ENCODE measurements around the gene MYL9. TPM values are rescaled to one million over a fixed set of nuclear protein-coding genes. Genes with fewer than 3 reads are reported as not detected.

The MYL9 gene
- total RNA-seq, 1 experiment from 2014 or later: 49.3 TPM

GRCh38 chr20:36532388-36532787 lies 8.9 kb upstream of the MYL9 start:
- H4K20me1 ChIP-seq (ENCODE audit: insufficient read depth): no peaks in the 10 kb centered on the region
- no peaks in the 10 kb centered on the region for H3K79me2 ChIP-seq (ENCODE audit: insufficient read depth, low read length)
- no peaks in the 10 kb centered on the region for H3K4me1 ChIP-seq (ENCODE audit: control insufficient read depth in 1 of 2, insufficient read depth in 2 of 2, low read length in 2 of 2)
- H2AFZ ChIP-seq (ENCODE audit: low read depth, low read length, poor library complexity, severe bottlenecking): no peak overlapping the region
- no peak overlapping the region for H3K27ac ChIP-seq (ENCODE audit: low read depth, low read length)
- H3K4me2 ChIP-seq (ENCODE audit: low read length): no peak overlapping the region
- no peak overlapping the region for H3K9ac ChIP-seq (ENCODE audit: low read length)
- BruUV-seq (replicated peaks): no TSS peak
- no peak overlapping the region for H3K4me3 ChIP-seq (replicated peaks in 1 of 2; ENCODE audit: low read depth in 1 of 2, low read length in 2 of 2)
- ChIA-PET POLR2A (no interaction called here), RAD21 (ENCODE audit: low non-redundant PET in 1 of 2, low total read pairs in 2 of 2, uncharacterized antibody in 2 of 2, unreplicated experiment in 2 of 2) (no interaction called here), CTCF (no interaction called here)
- intact Hi-C loops (cut with micrococcal nuclease): no loop called here
- TF ChIP-seq ZNF274 (IDR thresholded peaks at IDR 0.05; ENCODE audit: low read depth, low read length) (no peak), POLR2A (IDR thresholded peaks at IDR 0.05; ENCODE audit: borderline replicate concordance, extremely low read depth, insufficient read depth, insufficient read length) (no peak), SP1 (IDR thresholded peaks at IDR 0.05; ENCODE audit: low read depth) (no peak), MAX (IDR thresholded peaks at IDR 0.05) (no peak), CEBPB (IDR thresholded peaks at IDR 0.05; ENCODE audit: low read depth) (no peak), CTCF (IDR thresholded peaks at IDR 0.05 in 2 of 3, conservative IDR thresholded peaks at IDR 0.05 in 1 of 3; ENCODE audit: borderline replicate concordance in 1 of 3, insufficient read depth in 1 of 3, low read depth in 2 of 3, low read length in 2 of 3) (no peak)
- no peak for ATAC-seq
- H3K9me3 ChIP-seq (ENCODE audit: control insufficient read depth in 1 of 2, insufficient read depth in 1 of 2, low read depth in 1 of 2, low read length in 2 of 2): no peaks in the 10 kb centered on the region
- no peaks in the 10 kb centered on the region for H3K27me3 ChIP-seq (ENCODE audit: insufficient read depth, low read length)
- no peaks in the 10 kb centered on the region for H3K9me2 ChIP-seq (ENCODE audit: insufficient read depth)
- DNase-seq (ENCODE audit: low read depth, low spot score): no peak
- peaks cover 0 to 3% of the 10 kb centered on the region in 2 experiments; a peak in 1 of 4 replicates for H3K36me3 ChIP-seq (ENCODE audit: control insufficient read depth in 1 of 2, insufficient read depth in 2 of 2, low read length in 2 of 2)

- Histone ChIP-seq H3K9me2 (ENCODE audit: insufficient read depth) (no peaks in the 10 kb centered on the region), H3K4me1 (ENCODE audit: control insufficient read depth in 1 of 2, insufficient read depth in 2 of 2, low read length in 2 of 2) (no peaks in the 10 kb centered on the region), H3K9me3 (ENCODE audit: control insufficient read depth in 1 of 2, insufficient read depth in 1 of 2, low read depth in 1 of 2, low read length in 2 of 2) (no peaks in the 10 kb centered on the region), H3K79me2 (ENCODE audit: insufficient read depth, low read length) (no peaks in the 10 kb centered on the region), H3K36me3 (ENCODE audit: control insufficient read depth in 1 of 2, insufficient read depth in 2 of 2, low read length in 2 of 2) (peaks cover 0 to 2% of the 10 kb centered on the region in 2 experiments; a peak in 1 of 4 replicates), H2AFZ (ENCODE audit: low read depth, low read length, poor library complexity, severe bottlenecking) (no peak overlapping the region), H4K20me1 (ENCODE audit: insufficient read depth) (no peaks in the 10 kb centered on the region), H3K4me2 (ENCODE audit: low read length) (no peak overlapping the region), H3K9ac (ENCODE audit: low read length) (no peak overlapping the region), H3K4me3 (replicated peaks in 1 of 2; ENCODE audit: low read depth in 1 of 2, low read length in 2 of 2) (no peak overlapping the region), H3K27me3 (ENCODE audit: insufficient read depth, low read length) (no peaks in the 10 kb centered on the region), H3K27ac (ENCODE audit: low read depth, low read length) (no peak overlapping the region)
- DNase-seq (ENCODE audit: low read depth, low spot score): no peak
- ChIA-PET CTCF (no interaction called here), RAD21 (ENCODE audit: low non-redundant PET in 1 of 2, low total read pairs in 2 of 2, uncharacterized antibody in 2 of 2, unreplicated experiment in 2 of 2) (no interaction called here), POLR2A (no interaction called here)
- no TSS peak for BruUV-seq (replicated peaks)
- TF ChIP-seq SP1 (IDR thresholded peaks at IDR 0.05; ENCODE audit: low read depth) (no peak), TCF7L2 (IDR thresholded peaks at IDR 0.05; ENCODE audit: borderline replicate concordance, extremely low read depth, insufficient read depth, insufficient read length) (no peak), SRF (IDR thresholded peaks at IDR 0.05; ENCODE audit: low read depth) (no peak), FOSL1 (IDR thresholded peaks at IDR 0.05; ENCODE audit: low read depth) (no peak), EZH2phosphoT487 (IDR thresholded peaks at IDR 0.05; ENCODE audit: borderline replicate concordance) (no peak), POLR2AphosphoS5 (IDR thresholded peaks at IDR 0.05; ENCODE audit: low read depth, low read length) (no peak), RAD21 (IDR thresholded peaks at IDR 0.05; ENCODE audit: low read depth) (no peak), ZFX (IDR thresholded peaks at IDR 0.05) (no peak)
- intact Hi-C loops (cut with micrococcal nuclease): no loop called here
- no peak for ATAC-seq
These were observed 8.5 kb upstream of the MYL9 start for GRCh38 chr20:36532822-36533221.

Data from HCT116 (cell line).